Vagina (tissue), 2 donors: Measurements from ENCODE around the gene HMGXB3.

ENCODE experiments used
- CTCF ChIP-seq, 3 experiments: fragments of 450-650 bp in 2 of 3; fragments of 200-600 bp in 1 of 3; sonication (generic) in 1 of 3; IDR thresholded peaks; one replicate each; pipeline ENCODE4 v1.5.1; 2017 to 2019; ENCODE audit warnings: antibody characterized with exemption in 3 of 3, mild to moderate bottlenecking in 2 of 3, moderate library complexity in 2 of 3
- POLR2A ChIP-seq, 2 donors: fragments of 450-650 bp; IDR thresholded peaks; one replicate each; pipeline ENCODE4 v1.6.1; 2017; ENCODE audit warnings: antibody characterized with exemption in 2 of 2, mild to moderate bottlenecking in 2 of 2, moderate library complexity in 2 of 2

DNA sequence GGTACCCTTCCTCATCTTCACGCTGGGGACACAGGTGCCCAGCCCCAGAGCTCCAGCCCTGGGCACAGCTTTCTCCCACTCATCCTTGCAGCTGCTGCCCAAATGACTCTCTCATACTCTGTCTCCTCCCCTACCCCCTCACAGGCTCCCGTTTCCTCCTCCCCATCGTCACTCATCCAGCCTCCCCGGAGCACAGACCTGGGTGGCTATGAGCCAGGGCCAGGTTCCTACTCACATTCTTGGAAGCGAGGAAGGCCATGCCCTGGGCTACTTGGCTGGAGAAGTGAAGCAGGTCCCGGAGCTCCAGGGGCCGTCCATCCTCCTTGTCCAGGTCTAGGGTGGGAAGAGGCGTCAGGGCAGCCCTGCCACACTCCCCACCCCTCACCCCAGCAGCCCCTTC, 56.5 kb downstream of the HMGXB3 start:
- no peak for TF ChIP-seq CTCF (IDR thresholded peaks at IDR 0.05)
- no peak for TF ChIP-seq POLR2A (IDR thresholded peaks at IDR 0.05)
